ENCODE data around the gene NDUFV2. TPM values are rescaled to one million over a fixed set of nuclear protein-coding genes. Genes with fewer than 3 reads are reported as not detected.

NDUFV2 gene
- total and polyA plus RNA-seq, 2 of the 13 experiments (the other 11 are each of a cell fraction or from before 2014, with no cell fraction given) = 216 to 299 TPM

DNA sequence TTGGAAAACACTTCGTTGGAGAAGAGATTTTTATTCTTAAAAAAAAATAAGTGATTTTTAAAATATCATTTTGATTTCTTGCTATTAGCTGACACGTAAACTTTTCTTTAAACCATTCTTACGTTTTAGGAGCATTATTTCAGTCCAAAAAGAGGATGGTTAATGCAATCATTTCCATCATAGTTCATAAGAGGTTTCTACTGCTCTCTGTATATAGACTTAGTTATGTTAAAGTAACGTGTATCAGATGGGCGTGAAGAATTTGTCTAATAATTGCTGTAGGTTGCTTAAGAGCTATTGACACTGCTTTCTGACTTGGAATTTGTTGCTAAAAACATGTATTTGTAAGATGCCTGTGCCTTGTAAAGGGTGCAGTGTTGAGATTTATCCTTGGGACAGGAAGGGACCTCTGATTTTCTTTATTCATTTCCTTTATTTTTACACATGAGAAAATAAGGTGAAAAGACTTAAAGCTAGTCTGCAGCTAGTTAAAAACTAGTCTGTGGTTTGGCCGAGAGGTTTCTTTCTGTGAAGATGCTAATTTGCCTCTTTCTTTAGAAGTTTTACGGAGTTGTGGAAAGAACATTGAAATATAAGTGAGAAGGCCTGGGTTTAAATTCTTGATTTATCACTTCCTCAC, 37.0 kb downstream of the NDUFV2 start (continued):
- TF ChIP-seq TGIF2 (CRISPR knock-in tag; IDR thresholded peaks at IDR 0.05) (no peak), ZIK1 (CRISPR knock-in tag; IDR thresholded peaks at IDR 0.05; ENCODE audit: borderline replicate concordance, low read depth) (no peak), DR1 (CRISPR knock-in tag; IDR thresholded peaks at IDR 0.05) (no peak), ZNF777 (CRISPR knock-in tag; IDR thresholded peaks at IDR 0.05) (no peak), ZSCAN9 (CRISPR knock-in tag; IDR thresholded peaks at IDR 0.05; ENCODE audit: borderline replicate concordance) (no peak), ZNF569 (CRISPR knock-in tag; IDR thresholded peaks at IDR 0.05; ENCODE audit: borderline replicate concordance) (no peak), MEIS1 (CRISPR knock-in tag; IDR thresholded peaks at IDR 0.05; ENCODE audit: borderline replicate concordance) (no peak), NFYB (CRISPR knock-in tag; IDR thresholded peaks at IDR 0.05) (no peak), ZNF615 (CRISPR knock-in tag; IDR thresholded peaks at IDR 0.05; ENCODE audit: borderline replicate concordance) (no peak)
- TF ChIP-seq, protein P1, sequence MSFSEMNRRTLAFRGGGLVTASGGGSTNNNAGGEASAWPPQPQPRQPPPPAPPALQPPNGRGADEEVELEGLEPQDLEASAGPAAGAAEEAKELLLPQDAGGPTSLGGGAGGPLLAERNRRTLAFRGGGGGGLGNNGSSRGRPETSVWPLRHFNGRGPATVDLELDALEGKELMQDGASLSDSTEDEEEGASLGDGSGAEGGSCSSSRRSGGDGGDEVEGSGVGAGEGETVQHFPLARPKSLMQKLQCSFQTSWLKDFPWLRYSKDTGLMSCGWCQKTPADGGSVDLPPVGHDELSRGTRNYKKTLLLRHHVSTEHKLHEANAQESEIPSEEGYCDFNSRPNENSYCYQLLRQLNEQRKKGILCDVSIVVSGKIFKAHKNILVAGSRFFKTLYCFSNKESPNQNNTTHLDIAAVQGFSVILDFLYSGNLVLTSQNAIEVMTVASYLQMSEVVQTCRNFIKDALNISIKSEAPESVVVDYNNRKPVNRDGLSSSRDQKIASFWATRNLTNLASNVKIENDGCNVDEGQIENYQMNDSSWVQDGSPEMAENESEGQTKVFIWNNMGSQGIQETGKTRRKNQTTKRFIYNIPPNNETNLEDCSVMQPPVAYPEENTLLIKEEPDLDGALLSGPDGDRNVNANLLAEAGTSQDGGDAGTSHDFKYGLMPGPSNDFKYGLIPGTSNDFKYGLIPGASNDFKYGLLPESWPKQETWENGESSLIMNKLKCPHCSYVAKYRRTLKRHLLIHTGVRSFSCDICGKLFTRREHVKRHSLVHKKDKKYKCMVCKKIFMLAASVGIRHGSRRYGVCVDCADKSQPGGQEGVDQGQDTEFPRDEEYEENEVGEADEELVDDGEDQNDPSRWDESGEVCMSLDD (CRISPR knock-in tag; IDR thresholded peaks at IDR 0.05; ENCODE audit: borderline replicate concordance) = no peak
- TF ChIP-seq, protein P2, sequence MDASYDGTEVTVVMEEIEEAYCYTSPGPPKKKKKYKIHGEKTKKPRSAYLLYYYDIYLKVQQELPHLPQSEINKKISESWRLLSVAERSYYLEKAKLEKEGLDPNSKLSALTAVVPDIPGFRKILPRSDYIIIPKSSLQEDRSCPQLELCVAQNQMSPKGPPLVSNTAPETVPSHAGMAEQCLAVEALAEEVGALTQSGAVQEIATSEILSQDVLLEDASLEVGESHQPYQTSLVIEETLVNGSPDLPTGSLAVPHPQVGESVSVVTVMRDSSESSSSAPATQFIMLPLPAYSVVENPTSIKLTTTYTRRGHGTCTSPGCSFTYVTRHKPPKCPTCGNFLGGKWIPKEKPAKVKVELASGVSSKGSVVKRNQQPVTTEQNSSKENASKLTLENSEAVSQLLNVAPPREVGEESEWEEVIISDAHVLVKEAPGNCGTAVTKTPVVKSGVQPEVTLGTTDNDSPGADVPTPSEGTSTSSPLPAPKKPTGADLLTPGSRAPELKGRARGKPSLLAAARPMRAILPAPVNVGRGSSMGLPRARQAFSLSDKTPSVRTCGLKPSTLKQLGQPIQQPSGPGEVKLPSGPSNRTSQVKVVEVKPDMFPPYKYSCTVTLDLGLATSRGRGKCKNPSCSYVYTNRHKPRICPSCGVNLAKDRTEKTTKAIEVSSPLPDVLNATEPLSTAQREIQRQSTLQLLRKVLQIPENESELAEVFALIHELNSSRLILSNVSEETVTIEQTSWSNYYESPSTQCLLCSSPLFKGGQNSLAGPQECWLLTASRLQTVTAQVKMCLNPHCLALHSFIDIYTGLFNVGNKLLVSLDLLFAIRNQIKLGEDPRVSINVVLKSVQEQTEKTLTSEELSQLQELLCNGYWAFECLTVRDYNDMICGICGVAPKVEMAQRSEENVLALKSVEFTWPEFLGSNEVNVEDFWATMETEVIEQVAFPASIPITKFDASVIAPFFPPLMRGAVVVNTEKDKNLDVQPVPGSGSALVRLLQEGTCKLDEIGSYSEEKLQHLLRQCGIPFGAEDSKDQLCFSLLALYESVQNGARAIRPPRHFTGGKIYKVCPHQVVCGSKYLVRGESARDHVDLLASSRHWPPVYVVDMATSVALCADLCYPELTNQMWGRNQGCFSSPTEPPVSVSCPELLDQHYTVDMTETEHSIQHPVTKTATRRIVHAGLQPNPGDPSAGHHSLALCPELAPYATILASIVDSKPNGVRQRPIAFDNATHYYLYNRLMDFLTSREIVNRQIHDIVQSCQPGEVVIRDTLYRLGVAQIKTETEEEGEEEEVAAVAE (CRISPR knock-in tag; IDR thresholded peaks at IDR 0.05; ENCODE audit: borderline replicate concordance) = no peak
